Neuron (in vitro differentiated cells): Measurements from ENCODE around the gene BNC2.

Experiments used
- H2AFZ ChIP-seq: one replicate; pipeline ENCODE4 v1.6.1; 2013; ENCODE audit warnings: low read depth, mild to moderate bottlenecking, inconsistent platforms, low read length, moderate library complexity
- H3K27me3 ChIP-seq: one replicate; pipeline ENCODE4 v1.6.1; 2013; ENCODE audit warnings: low read length; ENCODE audit not compliant: insufficient read depth
- H3K36me3 ChIP-seq: one replicate; pipeline ENCODE4 v1.6.1; 2013; ENCODE audit warnings: low read length; ENCODE audit not compliant: insufficient read depth
- H3K4me1 ChIP-seq: one replicate; pipeline ENCODE4 v1.6.1; 2013; ENCODE audit warnings: low read length; ENCODE audit not compliant: insufficient read depth
- H3K4me3 ChIP-seq: 2 replicates; pipeline ENCODE4 v1.5.1; 2013; ENCODE audit warnings: mild to moderate bottlenecking, low read length, moderate library complexity
- H3K9me3 ChIP-seq: one replicate; pipeline ENCODE4 v1.6.1; 2013; ENCODE audit warnings: low read length

The BNC2 gene

GRCh38 chr9:16593746-16594145 lies 276.7 kb downstream of the BNC2 start:
- no peaks in the 10 kb centered on the region for H3K27me3 ChIP-seq
- no peak overlapping the region for H2AFZ ChIP-seq
- no peaks in the 10 kb centered on the region for H3K9me3 ChIP-seq
- no peak overlapping the region for H3K4me3 ChIP-seq
- no peaks in the 10 kb centered on the region for H3K36me3 ChIP-seq
- no peaks in the 10 kb centered on the region for H3K4me1 ChIP-seq

DNA sequence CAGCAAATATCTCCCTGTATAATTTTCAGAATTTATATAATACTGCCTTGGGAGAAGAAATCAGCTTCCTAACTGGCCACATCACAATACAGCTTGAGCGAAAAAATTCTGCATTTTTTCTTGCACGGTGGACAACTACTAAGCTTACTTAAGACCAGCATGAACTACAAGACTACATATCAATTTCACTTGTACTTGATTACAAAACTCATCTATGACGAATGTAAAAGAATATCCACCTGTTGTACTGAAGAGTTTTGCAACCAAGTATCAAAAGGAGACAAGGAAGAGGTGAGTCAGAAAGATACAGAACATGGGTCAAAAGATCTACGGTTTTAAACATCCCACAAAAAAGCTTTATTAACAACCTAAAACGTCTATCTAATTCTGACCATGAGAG lies 279.4 kb downstream of the BNC2 start:
- Histone ChIP-seq H3K4me3 (no peak overlapping the region), H3K27me3 (no peaks in the 10 kb centered on the region), H3K9me3 (no peaks in the 10 kb centered on the region), H3K36me3 (no peaks in the 10 kb centered on the region), H3K4me1 (no peaks in the 10 kb centered on the region), H2AFZ (no peak overlapping the region)

- no peak overlapping the region for H3K4me3 ChIP-seq
- no peak overlapping the region for H2AFZ ChIP-seq
- H3K9me3 ChIP-seq, result no peaks in the 10 kb centered on the region
- H3K4me1 ChIP-seq, result peaks cover 2% of the 10 kb centered on the region
- no peaks in the 10 kb centered on the region for H3K36me3 ChIP-seq
- H3K27me3 ChIP-seq, result no peaks in the 10 kb centered on the region
Measured at GRCh38 chr9:16585591-16585990, 284.9 kb downstream of the BNC2 start.

GRCh38 chr9:16579872-16580432 lies 290.5 kb downstream of the BNC2 start:
- Histone ChIP-seq H3K27me3 (no peaks in the 10 kb centered on the region), H3K4me1 (peaks cover 2% of the 10 kb centered on the region), H3K9me3 (no peaks in the 10 kb centered on the region), H3K36me3 (no peaks in the 10 kb centered on the region), H2AFZ (no peak overlapping the region), H3K4me3 (no peak overlapping the region)

- Histone ChIP-seq H3K4me1 (no peaks in the 10 kb centered on the region), H3K27me3 (no peaks in the 10 kb centered on the region), H2AFZ (peak overlapping the region; percentile 16), H3K4me3 (no peak overlapping the region), H3K9me3 (no peaks in the 10 kb centered on the region), H3K36me3 (no peaks in the 10 kb centered on the region)
Measured at GRCh38 chr9:16575986-16576245, 294.6 kb downstream of the BNC2 start.

- Histone ChIP-seq H3K4me3 (no peak overlapping the region), H3K36me3 (no peaks in the 10 kb centered on the region), H3K9me3 (no peaks in the 10 kb centered on the region), H2AFZ (peak overlapping the region; percentile 16), H3K4me1 (no peaks in the 10 kb centered on the region), H3K27me3 (no peaks in the 10 kb centered on the region)
Measured at GRCh38 chr9:16575142-16575985, 295.1 kb downstream of the BNC2 start.

DNA sequence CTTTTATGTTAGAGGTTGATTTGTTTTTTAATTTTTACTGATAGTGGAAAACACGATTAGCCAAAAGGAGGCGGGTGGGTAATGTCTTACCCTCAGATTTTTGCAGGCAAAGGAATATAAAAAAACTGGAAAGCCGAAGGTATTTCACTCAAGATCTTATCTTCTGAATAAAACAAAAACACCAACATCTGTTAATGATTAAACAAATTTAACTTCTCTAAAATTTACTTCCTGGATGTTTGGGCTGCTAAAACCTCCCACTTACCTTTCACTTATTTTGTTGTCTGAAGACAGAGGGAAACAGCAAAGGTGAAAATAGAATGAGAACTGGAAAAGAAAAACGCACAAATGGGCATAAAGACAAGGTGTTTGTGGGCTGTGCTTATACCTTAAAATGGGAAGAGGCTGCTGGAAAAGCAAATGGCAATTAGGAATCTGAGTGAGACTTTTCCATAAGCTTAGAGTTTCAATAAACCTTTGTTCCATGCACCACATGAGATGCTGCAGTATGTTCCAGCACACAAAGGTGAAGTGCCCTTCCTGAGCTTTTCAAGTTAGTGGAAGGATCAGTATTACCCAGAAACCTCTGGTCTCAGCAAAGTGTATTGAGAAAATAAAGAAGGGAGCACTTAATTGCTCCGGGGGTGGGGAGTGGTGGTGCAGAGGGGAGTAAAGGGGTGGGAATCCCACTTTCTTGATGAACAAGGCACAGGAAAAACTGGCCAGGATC lies 298.3 kb downstream of the BNC2 start:
- no peak overlapping the region for H2AFZ ChIP-seq

DNA sequence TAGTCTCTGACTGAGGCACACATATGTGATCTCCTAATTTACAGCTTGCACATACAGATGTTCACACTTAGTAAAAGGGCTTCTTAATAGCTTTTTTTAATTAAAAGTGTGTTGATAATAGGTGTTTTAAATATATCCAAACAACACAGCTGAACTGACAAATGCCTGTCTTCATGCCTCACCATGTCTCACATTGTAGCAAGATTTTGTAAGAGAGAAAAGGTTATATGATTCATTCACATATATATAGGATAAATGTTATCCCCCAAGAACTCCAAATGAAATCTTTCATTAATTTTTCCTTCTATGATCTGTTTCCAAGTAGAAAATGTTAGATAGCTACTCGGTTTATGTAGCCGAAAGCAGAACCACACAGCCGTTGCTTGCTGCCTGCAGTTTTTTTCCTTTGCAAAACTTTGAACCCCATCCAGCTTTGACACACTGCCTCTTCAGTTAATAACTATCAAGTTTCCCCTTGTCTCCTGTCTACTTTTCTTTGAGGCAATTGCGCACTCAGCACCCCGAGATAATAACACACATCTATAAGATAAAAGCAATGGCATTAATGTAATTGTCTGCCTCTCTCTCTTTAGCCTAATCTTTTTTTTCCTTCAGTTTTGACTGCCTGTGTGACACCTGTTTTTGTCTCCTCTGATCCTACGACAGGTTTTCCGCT lies 299.2 kb downstream of the BNC2 start:
- peaks cover 2% of the 10 kb centered on the region for H3K4me1 ChIP-seq
- no peaks in the 10 kb centered on the region for H3K36me3 ChIP-seq
- no peak overlapping the region for H2AFZ ChIP-seq
- no peaks in the 10 kb centered on the region for H3K27me3 ChIP-seq
- H3K4me3 ChIP-seq, result no peak overlapping the region
- no peaks in the 10 kb centered on the region for H3K9me3 ChIP-seq

More for the DNA sequence above, 298.3 kb downstream of the BNC2 start:
- H3K9me3 ChIP-seq, result no peaks in the 10 kb centered on the region
- H3K4me3 ChIP-seq, result no peak overlapping the region
- H3K4me1 ChIP-seq, result peaks cover 2% of the 10 kb centered on the region
- H3K36me3 ChIP-seq, result no peaks in the 10 kb centered on the region
- no peaks in the 10 kb centered on the region for H3K27me3 ChIP-seq

DNA sequence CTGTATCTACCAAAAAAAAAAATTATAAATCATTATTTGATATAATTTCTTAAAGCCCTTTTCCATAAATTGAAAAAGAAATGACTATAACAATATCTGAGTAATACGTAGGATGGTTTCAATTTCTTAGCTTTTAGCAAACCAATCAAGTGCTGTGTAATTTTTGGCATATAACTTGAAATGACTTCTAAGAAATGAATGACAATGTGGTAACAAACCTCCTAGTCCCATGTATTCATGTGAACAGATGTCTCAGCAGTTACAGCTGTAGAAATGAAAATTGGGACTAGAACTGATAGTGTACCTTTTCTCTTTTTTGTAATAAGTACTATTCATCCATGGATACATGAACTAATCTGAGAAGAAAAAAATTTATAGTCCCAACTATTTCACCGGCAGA lies 307.0 kb downstream of the BNC2 start:
- Histone ChIP-seq H3K27me3 (no peaks in the 10 kb centered on the region), H2AFZ (no peak overlapping the region), H3K4me1 (no peaks in the 10 kb centered on the region), H3K4me3 (no peak overlapping the region), H3K36me3 (no peaks in the 10 kb centered on the region), H3K9me3 (no peaks in the 10 kb centered on the region)

DNA sequence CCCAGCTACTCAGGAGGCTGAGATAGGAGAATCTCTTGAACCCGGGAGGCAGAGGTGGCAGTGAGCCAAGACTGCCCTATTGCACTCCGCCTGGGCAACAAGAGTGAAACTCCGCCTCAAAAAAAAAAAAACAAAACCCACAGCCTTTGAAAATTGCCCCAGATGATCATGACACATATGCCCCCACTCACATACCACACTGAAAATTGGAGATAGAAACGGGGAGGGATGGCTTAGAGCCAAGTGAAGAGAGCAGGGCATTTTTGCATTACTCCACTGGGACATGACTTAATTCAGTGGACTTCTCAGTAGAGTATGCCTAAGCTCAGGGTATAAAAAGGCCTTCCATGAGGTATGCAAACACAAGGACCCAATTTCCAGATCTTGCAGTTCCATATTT lies 309.3 kb downstream of the BNC2 start:
- Histone ChIP-seq H3K36me3 (no peaks in the 10 kb centered on the region), H3K27me3 (no peaks in the 10 kb centered on the region), H3K4me3 (no peak overlapping the region), H3K4me1 (no peaks in the 10 kb centered on the region), H3K9me3 (no peaks in the 10 kb centered on the region), H2AFZ (no peak overlapping the region)

GRCh38 chr9:16559418-16560188 lies 310.9 kb downstream of the BNC2 start:
- Histone ChIP-seq H3K36me3 (no peaks in the 10 kb centered on the region), H2AFZ (no peak overlapping the region), H3K4me1 (no peaks in the 10 kb centered on the region), H3K27me3 (no peaks in the 10 kb centered on the region), H3K4me3 (no peak overlapping the region), H3K9me3 (no peaks in the 10 kb centered on the region)

DNA sequence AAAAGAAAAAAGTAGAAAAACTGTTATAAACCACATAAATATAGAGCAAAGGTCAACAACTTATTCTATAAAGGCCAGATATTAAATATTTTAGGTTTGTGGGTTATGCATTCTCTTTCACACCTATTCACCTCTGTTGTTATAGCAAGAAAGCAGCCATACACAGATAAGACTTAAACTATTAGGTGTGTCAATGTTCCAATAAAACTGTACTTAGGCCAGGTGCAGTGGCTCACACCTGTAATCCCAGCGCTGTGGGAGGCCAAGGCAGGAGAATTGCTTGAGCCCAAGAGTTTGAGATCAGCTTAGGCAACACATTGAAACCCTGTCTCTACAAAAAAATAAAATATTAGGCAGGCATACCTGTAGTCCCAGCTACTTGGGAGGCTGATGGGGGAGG lies 314.7 kb downstream of the BNC2 start:
- no peaks in the 10 kb centered on the region for H3K4me1 ChIP-seq
- H3K27me3 ChIP-seq, result no peaks in the 10 kb centered on the region
- H3K9me3 ChIP-seq, result no peaks in the 10 kb centered on the region
- no peak overlapping the region for H2AFZ ChIP-seq
- no peak overlapping the region for H3K4me3 ChIP-seq
- H3K36me3 ChIP-seq, result no peaks in the 10 kb centered on the region
